KG1 (cell line): ENCODE data around the gene AP3B2.
"Not testable (repeated sequence)": the region's sequence is repeated elsewhere in the genome, so short reads cannot be mapped to it uniquely, and the experiment has no call there.

Experiments used
- DNase-seq: peaks from one replicate; lab custom pipeline; 2025; lab: John Stamatoyannopoulos, UW

AP3B2 gene

GRCh38 chr15:82709421-82710207 is at the start of gene AP3B2:
TSS of gene AP3B2 (minus strand) at chr15:82709875. CDS start at chr15:82709706, 169 bp downstream.
- peak; percentile 2 for DNase-seq

- DNase-seq: no peak
Observed at GRCh38 chr15:82751308-82751707, 41.6 kb upstream of the AP3B2 start.

GRCh38 chr15:82750831-82751180 is 41.1 kb upstream of the AP3B2 start:
- no peak for DNase-seq

- DNase-seq: peak; percentile 87
Observed at GRCh38 chr15:82749951-82750830, 40.5 kb upstream of the AP3B2 start.

GRCh38 chr15:82748315-82748714 is 38.6 kb upstream of the AP3B2 start:
- DNase-seq: no peak

- DNase-seq: no peak
Observed at GRCh38 chr15:82743810-82744209, 34.1 kb upstream of the AP3B2 start.

- no peak for DNase-seq
Observed at GRCh38 chr15:82742134-82742533, 32.5 kb upstream of the AP3B2 start.

- no peak for DNase-seq
Observed at GRCh38 chr15:82739086-82739485, 29.4 kb upstream of the AP3B2 start.

GRCh38 chr15:82737975-82738374 is 28.3 kb upstream of the AP3B2 start:
- no peak for DNase-seq

GRCh38 chr15:82731527-82731926 is 21.9 kb upstream of the AP3B2 start:
- DNase-seq: no peak

GRCh38 chr15:82730022-82730530 is 20.4 kb upstream of the AP3B2 start:
- no peak for DNase-seq

- DNase-seq: no peak
Observed at GRCh38 chr15:82726816-82727215, 17.1 kb upstream of the AP3B2 start.

- DNase-seq: no peak
Observed at GRCh38 chr15:82715003-82715402, 5.3 kb upstream of the AP3B2 start.

- DNase-seq: no peak
Observed at GRCh38 chr15:82714016-82714415, 4.3 kb upstream of the AP3B2 start.

- no peak for DNase-seq
Observed at GRCh38 chr15:82712036-82712435, 2.4 kb upstream of the AP3B2 start.

- DNase-seq: no peak
Observed at GRCh38 chr15:82710926-82711490, 1.3 kb upstream of the AP3B2 start.

GRCh38 chr15:82710208-82710555 is 507 bp upstream of the AP3B2 start:
- no peak for DNase-seq

GRCh38 chr15:82709081-82709420 is 624 bp downstream of the AP3B2 start:
- no peak for DNase-seq

GRCh38 chr15:82705856-82706255 is 3.8 kb downstream of the AP3B2 start:
- not testable (repeated sequence) for DNase-seq

- no peak for DNase-seq
Observed at GRCh38 chr15:82699726-82700125, 9.9 kb downstream of the AP3B2 start.

- no peak for DNase-seq
Observed at GRCh38 chr15:82698711-82699345, 10.8 kb downstream of the AP3B2 start.

- DNase-seq: no peak
Observed at GRCh38 chr15:82697735-82698407, 11.8 kb downstream of the AP3B2 start.
